IMR-90 (cell line): Measurements from ENCODE around the gene CRTAP. TPM values are rescaled to one million over a fixed set of nuclear protein-coding genes. Genes with fewer than 3 reads are reported as not detected.

ENCODE experiments used
- ATAC-seq: fragments of 200-7000 bp; cut with Tn5 transposase; 2 replicates; pipeline ENCODE4 v1.9.1; 2020; ENCODE audit warnings: low read depth, mild to moderate bottlenecking, moderate library complexity
- BruUV-seq: library from RNA; stranded (reverse); fragments of 400-500 nt; replicated peaks from 2 replicates; lab custom pipeline; 2021; lab: Mats Ljungman, UMichigan
- CTCF ChIA-PET: fragments of 300-600 bp; formaldehyde crosslinking; extraction: SDS; loops from one replicate; lab custom pipeline; 2021; ENCODE audit warnings: antibody characterized with exemption; lab: Yijun Ruan, JAX
- POLR2A ChIA-PET: fragments of 300-600 bp; sonication (Branson Sonifier 250); formaldehyde crosslinking; loops from one replicate; lab custom pipeline; 2022; ENCODE audit warnings: antibody characterized with exemption; ENCODE audit not compliant: unreplicated experiment; lab: Charles Lee
- DNase-seq: peaks from one replicate; pipeline ENCODE4 v3.0.0; 2013
- H2AFZ ChIP-seq: replicated peaks from 2 replicates; pipeline ENCODE3; 2013; ENCODE audit warnings: low read length, mild to moderate bottlenecking; ENCODE audit not compliant: poor library complexity
- H2AK5ac ChIP-seq: 2 replicates; pipeline ENCODE4 v1.6.1; 2013; ENCODE audit warnings: low read depth, low read length, inconsistent platforms
- H2AK9ac ChIP-seq: replicated peaks from 2 replicates; pipeline ENCODE3; 2013; ENCODE audit warnings: mild to moderate bottlenecking, low read depth, low read length, moderate library complexity; ENCODE audit not compliant: poor library complexity
- H2BK120ac ChIP-seq: 2 replicates; pipeline ENCODE4 v1.6.1; 2013; ENCODE audit warnings: low read depth, low read length, inconsistent platforms
- H2BK15ac ChIP-seq: 3 replicates; pipeline ENCODE4 v1.6.1; 2013; ENCODE audit warnings: low read depth, low read length, inconsistent platforms
- H2BK20ac ChIP-seq: 2 replicates; pipeline ENCODE4 v1.6.1; 2013; ENCODE audit warnings: low read depth, mild to moderate bottlenecking, inconsistent platforms, low read length, moderate library complexity
- H2BK5ac ChIP-seq: 2 replicates; pipeline ENCODE4 v1.6.1; 2013; ENCODE audit warnings: mild to moderate bottlenecking, low read depth, low read length, inconsistent platforms; ENCODE audit not compliant: poor library complexity, severe bottlenecking
- H3K14ac ChIP-seq: replicated peaks from 2 replicates; pipeline ENCODE4 v1.6.1; 2013; ENCODE audit warnings: low read depth, low read length, inconsistent platforms
- H3K18ac ChIP-seq: 2 replicates; pipeline ENCODE4 v1.6.1; 2013; ENCODE audit warnings: low read depth, low read length, control low read depth
- H3K23ac ChIP-seq: 2 replicates; pipeline ENCODE4 v1.6.1; 2013; ENCODE audit warnings: low read depth, low read length, inconsistent platforms
- H3K27ac ChIP-seq: 2 replicates; pipeline ENCODE4 v1.5.1; 2013; ENCODE audit warnings: mild to moderate bottlenecking, control low read depth, low read length; ENCODE audit not compliant: insufficient read depth
- H3K27me3 ChIP-seq: 2 replicates; pipeline ENCODE4 v1.6.1; 2013; ENCODE audit warnings: low read length; ENCODE audit not compliant: control insufficient read depth, insufficient read depth
- H3K36me3 ChIP-seq: 2 replicates; pipeline ENCODE4 v1.6.1; 2013; ENCODE audit warnings: low read length, mixed read lengths; ENCODE audit not compliant: control insufficient read depth, insufficient read depth
- H3K4ac ChIP-seq: 2 replicates; pipeline ENCODE4 v1.6.1; 2013; ENCODE audit warnings: low read depth, low read length, inconsistent platforms
- H3K4me1 ChIP-seq: 2 replicates; pipeline ENCODE4 v1.6.1; 2013; ENCODE audit warnings: low read length, mixed read lengths; ENCODE audit not compliant: control insufficient read depth, insufficient read depth
- H3K4me2 ChIP-seq: 2 replicates; pipeline ENCODE4 v1.6.1; 2013; ENCODE audit warnings: low read depth, mild to moderate bottlenecking, control low read depth, low read length, moderate library complexity
- H3K4me3 ChIP-seq: 2 replicates; pipeline ENCODE4 v1.5.1; 2013; ENCODE audit warnings: low read depth, mild to moderate bottlenecking, control low read depth, low read length, moderate library complexity; ENCODE audit not compliant: insufficient read depth
- H3K56ac ChIP-seq: 2 replicates; pipeline ENCODE4 v1.6.1; 2013; ENCODE audit warnings: low read length, inconsistent platforms; ENCODE audit not compliant: insufficient read depth; ENCODE audit errors: extremely low read depth
- H3K79me1 ChIP-seq, 2 experiments: 2 replicates each; pipeline ENCODE4 v1.6.1; 2013; ENCODE audit warnings: low read length in 2 of 2, inconsistent platforms in 1 of 2, low read depth in 1 of 2
- H3K9ac ChIP-seq: 2 replicates; pipeline ENCODE4 v1.6.1; 2013; ENCODE audit warnings: low read depth, low read length, control low read depth
- H3K9me1 ChIP-seq: 2 replicates; pipeline ENCODE4 v1.6.1; 2013; ENCODE audit warnings: low read length, inconsistent platforms; ENCODE audit not compliant: insufficient read depth
- H3K9me3 ChIP-seq: 2 replicates; pipeline ENCODE4 v1.6.1; 2013; ENCODE audit warnings: low read length; ENCODE audit not compliant: control insufficient read depth, insufficient read depth
- H4K20me1 ChIP-seq: 2 replicates; pipeline ENCODE4 v1.6.1; 2013; ENCODE audit warnings: low read length, inconsistent platforms; ENCODE audit not compliant: insufficient read depth
- H4K5ac ChIP-seq: 2 replicates; pipeline ENCODE4 v1.6.1; 2013; ENCODE audit warnings: mild to moderate bottlenecking, low read depth, low read length, control low read depth
- H4K8ac ChIP-seq, 2 experiments: 2 replicates each; pipeline ENCODE4 v1.6.1; 2013; ENCODE audit warnings: low read depth in 2 of 2, low read length in 2 of 2, control low read depth in 1 of 2, inconsistent platforms in 1 of 2
- H4K91ac ChIP-seq: 2 replicates; pipeline ENCODE4 v1.6.1; 2013; ENCODE audit warnings: low read depth, low read length, inconsistent platforms; ENCODE audit not compliant: insufficient read depth
- RCOR1 ChIP-seq: IDR thresholded peaks from 2 replicates; pipeline ENCODE4 v1.6.1; 2012; ENCODE audit warnings: mild to moderate bottlenecking, low read length, improper control_type of control experiment; ENCODE audit not compliant: insufficient replicate concordance
- WGBS, 2 experiments: methylation state at CpG; one replicate each; pipeline versions ENCODE4 v1.1.5 to v1.1.7; 2013; ENCODE audit warnings: missing lambda C conversion rate in 2 of 2; ENCODE audit not compliant: insufficient read length in 1 of 2; ENCODE audit errors: extremely low coverage in 2 of 2; 5-methylcytosine and 5-hydroxymethylcytosine counted together
- dilution Hi-C: fragments of 300-500 bp; cut with HindIII; formaldehyde crosslinking; loops from one replicate; pipeline ENCODE4 v1.14.3; 2018; ENCODE audit warnings: low sequenced_read_pairs; ENCODE audit not compliant: unreplicated experiment
- in situ Hi-C: fragments of 300-500 bp; cut with MboI; formaldehyde crosslinking; loops from 3 replicates; pipeline ENCODE4 v1.14.3; 2019; ENCODE audit warnings: low sequenced_read_pairs, inconsistent platforms, mixed read lengths
- intact Hi-C: fragments of 100-400 bp; cut with micrococcal nuclease; formaldehyde crosslinking; loops from 2 replicates; pipeline ENCODE4 v1.10.0; 2022
- polyA plus RNA-seq, 3 experiments: library from polyadenylated mRNA; depleted of rRNA; stranded (reverse); fragments of >200 nt; gene quantifications; 2 replicates each; pipeline ENCODE4 v1.2.3, GENCODE V29; 2012; ENCODE audit warnings: low replicate concordance in 1 of 3
- total RNA-seq: library from RNA; depleted of rRNA; stranded (reverse); fragments of >200 nt; gene quantifications from 2 replicates; pipeline ENCODE4 v1.2.3, GENCODE V29; 2012

Gene CRTAP
- total and polyA plus RNA-seq, 2 of the 4 experiments (the other 2 are of a cell fraction), result 108 to 205 TPM

GRCh38 chr3:33111581-33111980 lies 2.2 kb upstream of the CRTAP start:
- H2BK5ac ChIP-seq, result no peak overlapping the region
- peaks cover 7 to 16% of the 10 kb centered on the region in 2 experiments; a peak in 2 of 4 replicates for H3K79me1 ChIP-seq
- H3K9ac ChIP-seq, result no peak overlapping the region
- intact Hi-C loops (loop anchor here (5.0 kb wide), 1 partner anchor 606 kb away; the partner anchor contains the start of gene CLASP2), dilution Hi-C loops (no loop called here), in situ Hi-C loops (no loop called here)
- no peak overlapping the region for H3K27ac ChIP-seq
- H3K4me1 ChIP-seq, result no peaks in the 10 kb centered on the region; the same call in 1 of the 2 replicates
- H3K9me1 ChIP-seq, result no peaks in the 10 kb centered on the region
- H3K23ac ChIP-seq, result no peak overlapping the region
- no peak overlapping the region for H3K14ac ChIP-seq
- WGBS, 2 experiments, result no CpG with 5 or more reads among the region's 8 CpGs
- no peak overlapping the region for H4K8ac ChIP-seq
- H2AFZ ChIP-seq, result no peak overlapping the region
- no peaks in the 10 kb centered on the region for H3K36me3 ChIP-seq
- no peak overlapping the region for H4K5ac ChIP-seq
- ChIA-PET CTCF (no interaction called here), POLR2A (no interaction called here)
- no peak overlapping the region for H2BK20ac ChIP-seq
- TF ChIP-seq RCOR1, result no peak
- H2AK9ac ChIP-seq, result no peak overlapping the region
- peaks cover 4% of the 10 kb centered on the region; the same call in 1 of the 2 replicates for H4K20me1 ChIP-seq
- H3K56ac ChIP-seq, result no peak overlapping the region
- no peak overlapping the region for H2BK120ac ChIP-seq
- H3K18ac ChIP-seq, result no peak overlapping the region
- H2BK15ac ChIP-seq, result no peak overlapping the region
- H3K9me3 ChIP-seq, result no peaks in the 10 kb centered on the region
- H2AK5ac ChIP-seq, result no peak overlapping the region
- no peak overlapping the region for H3K4me3 ChIP-seq
- BruUV-seq, result no TSS peak
- H3K4me2 ChIP-seq, result no peak overlapping the region
- H4K91ac ChIP-seq, result no peak overlapping the region
- no peak overlapping the region for H3K4ac ChIP-seq
- no peak for ATAC-seq
- peaks cover 5% of the 10 kb centered on the region; the same call in 1 of the 2 replicates for H3K27me3 ChIP-seq
- DNase-seq, result no peak
